GM18526 (cell line): ENCODE measurements around the gene CYSTM1.

Experiments
- POLR2A ChIP-seq: IDR thresholded peaks from 3 replicates; pipeline ENCODE4 v1.6.1; 2011; ENCODE audit not compliant: insufficient read length; ENCODE audit errors: extremely low read depth

The CYSTM1 gene

DNA sequence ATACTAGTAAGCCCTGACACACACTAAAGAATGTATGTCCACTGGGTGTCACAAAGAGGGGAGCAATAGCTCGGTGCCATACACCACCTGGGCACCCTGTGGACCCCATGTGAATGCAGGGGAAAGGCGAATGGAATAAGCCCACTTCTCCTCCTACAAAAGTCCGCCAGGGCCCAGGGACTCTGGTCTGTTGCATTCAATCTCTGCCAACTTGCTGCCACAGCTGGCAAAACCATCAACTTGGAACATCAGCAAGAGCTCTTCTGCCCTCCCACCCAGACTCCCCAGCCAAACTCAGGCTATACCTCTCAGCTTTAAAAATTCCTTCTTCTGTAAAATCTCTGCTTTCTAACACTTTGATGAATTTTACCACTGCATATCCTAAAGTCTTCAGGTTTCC is 73.4 kb downstream of the CYSTM1 start:
- no peak for TF ChIP-seq POLR2A

DNA sequence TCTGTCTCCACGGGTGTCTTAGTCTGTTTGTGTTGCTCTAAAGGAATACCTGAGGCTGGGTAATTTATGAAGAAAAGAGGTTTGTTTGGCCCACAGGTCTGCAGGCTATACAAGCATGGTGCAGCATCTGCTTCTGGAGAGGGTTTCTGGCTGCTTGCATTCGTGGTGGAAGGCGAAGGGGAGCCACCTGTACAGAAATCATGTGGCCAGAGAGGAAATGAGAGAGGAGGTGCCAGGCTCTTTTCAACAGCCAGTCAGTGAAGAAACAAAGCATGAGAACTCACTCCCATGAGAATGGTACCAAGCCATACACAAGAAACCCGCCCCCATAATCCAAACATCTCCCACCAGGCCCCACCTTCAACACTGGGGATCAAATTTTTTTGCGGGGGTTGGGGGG is 74.5 kb downstream of the CYSTM1 start:
- TF ChIP-seq POLR2A = no peak

DNA sequence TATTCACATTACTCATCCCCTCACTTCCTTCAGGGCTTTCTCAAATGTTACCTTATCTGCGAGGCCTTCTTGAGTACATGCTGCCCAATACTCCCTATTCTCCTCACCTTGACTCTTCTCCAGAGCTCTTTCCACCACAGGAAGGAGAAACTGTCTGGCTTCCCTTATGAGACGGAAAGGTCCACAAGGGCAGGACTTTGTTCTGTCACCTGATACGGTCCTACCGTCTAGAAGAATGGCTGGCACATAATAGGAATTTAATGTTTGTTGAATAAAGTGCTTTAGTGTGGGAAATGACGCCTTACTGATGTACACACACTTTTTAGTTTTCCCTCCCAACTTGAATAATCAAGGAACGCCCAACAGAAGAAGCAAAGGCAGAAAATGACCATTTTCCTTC is 75.4 kb downstream of the CYSTM1 start:
- no peak for TF ChIP-seq POLR2A

DNA sequence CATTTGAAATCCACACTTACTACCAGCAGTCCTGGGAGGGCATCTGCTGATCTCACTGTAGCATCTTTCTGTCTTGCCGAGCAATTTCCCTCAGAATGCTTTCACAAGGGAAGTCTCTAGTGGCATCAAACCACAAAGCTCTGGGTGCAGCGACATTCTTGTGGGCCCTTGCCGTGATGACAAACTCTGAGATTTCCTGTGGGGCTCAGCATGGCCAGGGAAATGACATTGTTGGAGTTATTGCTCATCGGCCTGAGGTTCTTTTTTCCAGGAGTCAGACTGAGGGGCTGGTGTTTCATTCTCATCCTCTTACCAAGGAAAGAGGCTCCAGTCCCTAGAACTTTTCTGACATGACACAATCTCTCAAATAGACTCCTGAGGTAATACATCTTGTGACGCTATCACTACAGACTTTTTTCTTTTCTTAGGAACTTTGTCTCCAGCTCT is 76.6 kb downstream of the CYSTM1 start:
- no peak for TF ChIP-seq POLR2A

DNA sequence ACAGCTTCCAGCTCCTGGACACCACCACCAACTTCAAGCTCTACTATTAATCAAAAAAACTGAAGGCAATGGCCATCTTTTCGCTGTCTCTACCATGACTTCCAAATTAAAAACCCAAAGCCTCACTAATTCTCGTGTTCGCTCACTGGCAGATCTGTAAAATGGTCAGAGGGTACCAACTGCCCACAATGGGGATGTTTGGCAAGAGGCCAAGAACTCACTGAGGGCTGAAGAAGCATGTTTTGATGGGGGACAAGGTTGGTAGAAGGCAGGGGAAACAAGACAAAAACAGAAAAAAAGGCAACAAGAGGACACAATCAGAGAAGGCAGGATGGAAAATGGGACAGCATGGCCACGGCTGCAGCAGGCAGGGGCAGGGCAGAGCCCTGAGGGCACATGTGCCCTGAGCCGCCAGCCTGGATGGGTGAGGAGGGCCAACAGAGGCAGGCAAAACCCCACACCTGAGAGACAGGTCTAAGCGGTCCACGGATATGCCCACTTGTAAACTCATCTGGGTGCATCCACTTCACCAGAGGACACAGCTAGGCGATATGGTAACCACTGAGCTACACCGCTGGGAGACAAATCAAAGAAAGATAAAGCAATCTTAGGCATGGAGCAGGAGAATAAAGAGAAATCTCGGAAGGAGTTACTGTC is 77.6 kb downstream of the CYSTM1 start:
- TF ChIP-seq POLR2A = no peak

DNA sequence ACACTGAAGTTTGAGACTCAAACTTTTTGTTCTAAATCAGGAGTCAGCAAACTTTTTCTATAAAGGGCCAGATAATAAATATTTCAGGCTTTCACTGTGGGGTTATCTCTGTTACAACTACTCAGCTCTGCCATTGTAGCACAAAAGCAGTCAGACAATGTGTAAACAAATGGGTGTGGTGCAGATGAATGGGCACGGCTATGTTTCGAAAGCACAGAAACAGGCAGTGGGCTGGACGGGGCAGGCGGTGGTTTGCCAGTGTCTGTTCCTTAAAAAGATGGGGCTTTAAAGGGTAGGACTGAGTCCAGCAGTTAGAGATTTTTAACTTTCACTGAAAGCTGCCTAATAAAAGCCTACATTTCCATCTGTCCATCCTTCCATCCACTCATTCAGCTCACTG is 79.0 kb downstream of the CYSTM1 start:
- TF ChIP-seq POLR2A = no peak

DNA sequence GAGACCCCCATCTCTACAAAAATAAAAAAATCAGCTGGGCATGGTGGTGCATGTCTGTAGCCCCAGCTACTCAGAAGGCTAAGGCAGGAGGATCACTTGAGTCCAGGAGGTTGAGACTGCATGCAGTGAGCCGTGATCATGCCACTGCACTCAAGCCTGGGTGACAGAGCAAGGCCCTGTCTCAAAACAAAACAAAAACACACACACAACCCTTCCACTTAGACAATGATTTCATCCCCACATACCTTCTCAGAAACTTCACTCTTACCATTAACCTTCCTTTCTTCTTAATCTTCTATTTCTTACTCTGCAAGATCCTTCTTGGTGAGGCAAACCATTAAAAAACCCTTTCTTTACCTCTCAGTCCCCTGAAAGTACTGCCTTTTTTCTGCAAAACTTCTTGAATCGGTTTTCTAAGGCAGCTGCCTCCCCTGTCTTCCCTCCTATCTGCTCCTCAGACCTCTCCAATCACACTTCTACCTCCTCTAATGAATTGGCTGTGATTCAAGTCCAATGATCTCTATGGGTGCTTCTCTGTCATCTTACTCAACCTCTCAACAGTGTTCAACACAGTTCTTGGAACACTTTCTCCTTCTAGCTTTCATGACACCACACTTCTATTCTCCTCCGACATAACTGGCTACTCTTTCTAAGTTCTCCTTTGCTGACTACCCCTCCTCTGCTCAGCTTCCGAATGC is 80.6 kb downstream of the CYSTM1 start:
- no peak for TF ChIP-seq POLR2A

DNA sequence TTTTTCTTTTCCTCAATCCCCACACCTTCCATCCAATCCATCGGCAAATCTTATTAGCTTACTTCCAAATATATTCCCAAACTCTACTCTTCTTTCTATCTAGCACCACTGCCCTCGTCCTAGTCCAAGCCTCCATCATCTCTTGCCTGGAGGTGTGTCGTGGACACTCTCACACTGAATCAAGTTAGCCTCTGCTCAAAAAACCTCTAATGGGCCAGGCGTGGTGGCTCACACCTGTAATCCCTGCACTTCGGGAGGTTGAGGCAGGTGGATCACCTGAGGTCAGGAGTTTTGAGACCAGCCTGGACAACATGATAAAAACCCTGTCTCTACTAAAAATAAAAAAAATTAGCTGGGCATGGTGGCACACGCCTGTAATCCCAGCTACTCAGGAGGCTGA is 81.7 kb downstream of the CYSTM1 start:
- no peak for TF ChIP-seq POLR2A

DNA sequence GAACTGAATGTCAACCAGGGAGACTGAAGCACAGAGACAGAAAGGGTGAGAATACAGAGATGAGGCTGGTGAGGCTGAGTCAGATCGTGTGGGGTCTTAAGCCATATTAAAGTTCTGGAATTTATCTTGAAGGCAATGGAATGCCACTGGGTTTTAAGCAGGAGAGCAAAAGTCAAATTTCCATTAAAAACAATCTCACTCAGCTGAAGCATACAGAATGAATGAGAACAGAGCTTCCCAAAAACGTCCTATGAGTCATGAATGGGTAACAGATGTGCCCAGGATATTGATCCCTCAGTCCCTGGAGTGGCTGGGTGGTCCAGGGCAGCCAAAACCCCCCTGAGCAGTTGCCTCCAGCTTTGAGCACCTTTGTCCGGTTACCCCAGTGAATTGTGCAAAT is 83.0 kb downstream of the CYSTM1 start:
- no peak for TF ChIP-seq POLR2A

DNA sequence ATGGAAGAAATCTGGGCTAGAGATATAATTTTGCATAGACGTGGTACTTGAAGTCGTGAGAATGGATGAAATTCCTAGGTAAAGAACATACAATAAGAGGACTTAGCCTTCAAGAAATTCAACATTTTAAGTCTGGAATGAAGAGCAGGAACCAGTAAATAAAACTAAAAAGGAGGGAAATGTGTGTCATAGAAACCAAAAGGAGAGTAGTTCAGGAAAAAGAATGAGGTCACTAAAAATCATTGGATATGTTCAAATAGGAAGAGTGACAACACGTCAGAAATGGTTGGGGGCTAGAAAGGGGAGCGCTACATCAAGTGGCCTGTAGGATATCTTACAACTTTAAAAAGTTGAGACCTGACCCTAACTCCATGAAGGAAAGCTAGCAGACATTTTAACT is 83.9 kb downstream of the CYSTM1 start:
- TF ChIP-seq POLR2A = no peak

DNA sequence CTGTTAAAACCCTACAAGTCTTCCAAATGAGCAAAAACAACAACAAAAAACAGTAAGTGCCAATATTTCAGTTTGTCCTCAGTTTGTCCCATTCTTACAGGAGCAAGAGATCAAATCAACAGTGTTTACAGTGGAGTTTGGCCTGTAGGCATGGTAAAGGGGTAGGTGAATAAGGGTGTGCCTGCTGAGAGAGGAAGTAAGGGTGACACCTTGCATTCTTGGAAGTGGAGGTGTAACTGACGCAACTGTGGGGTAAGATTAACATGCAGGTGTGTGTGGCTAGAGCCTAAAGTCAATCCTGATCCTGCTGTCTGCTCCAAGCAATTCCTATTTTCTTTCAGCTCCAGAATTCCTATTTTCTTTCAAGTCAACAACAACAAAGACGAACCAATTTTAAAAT is 84.5 kb downstream of the CYSTM1 start:
- no peak for TF ChIP-seq POLR2A

DNA sequence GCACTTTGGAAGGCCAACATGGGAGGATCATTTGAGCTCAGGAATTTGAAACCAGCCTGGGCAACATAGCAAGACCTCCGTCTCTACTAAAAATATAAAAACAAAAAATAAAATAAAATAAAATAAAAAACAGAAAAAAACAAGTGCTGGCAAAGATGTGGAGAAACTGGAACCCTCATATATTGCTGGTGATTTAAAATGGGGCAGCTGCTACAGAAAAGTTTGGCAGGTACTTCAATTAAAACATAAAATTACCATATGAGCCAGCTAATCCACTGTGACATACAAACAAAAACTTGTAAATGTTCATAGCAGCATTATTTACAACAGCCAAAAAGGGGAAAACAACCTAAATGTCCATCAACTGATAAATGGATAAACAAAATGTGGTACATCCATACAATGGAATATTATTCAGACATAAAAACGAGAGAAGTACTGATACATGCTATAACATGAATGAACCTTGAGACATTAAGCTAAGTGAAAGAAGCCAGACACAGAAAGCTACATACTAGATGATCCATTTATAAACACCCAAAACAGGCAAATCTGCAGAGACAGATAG is 85.2 kb downstream of the CYSTM1 start:
- no peak for TF ChIP-seq POLR2A

DNA sequence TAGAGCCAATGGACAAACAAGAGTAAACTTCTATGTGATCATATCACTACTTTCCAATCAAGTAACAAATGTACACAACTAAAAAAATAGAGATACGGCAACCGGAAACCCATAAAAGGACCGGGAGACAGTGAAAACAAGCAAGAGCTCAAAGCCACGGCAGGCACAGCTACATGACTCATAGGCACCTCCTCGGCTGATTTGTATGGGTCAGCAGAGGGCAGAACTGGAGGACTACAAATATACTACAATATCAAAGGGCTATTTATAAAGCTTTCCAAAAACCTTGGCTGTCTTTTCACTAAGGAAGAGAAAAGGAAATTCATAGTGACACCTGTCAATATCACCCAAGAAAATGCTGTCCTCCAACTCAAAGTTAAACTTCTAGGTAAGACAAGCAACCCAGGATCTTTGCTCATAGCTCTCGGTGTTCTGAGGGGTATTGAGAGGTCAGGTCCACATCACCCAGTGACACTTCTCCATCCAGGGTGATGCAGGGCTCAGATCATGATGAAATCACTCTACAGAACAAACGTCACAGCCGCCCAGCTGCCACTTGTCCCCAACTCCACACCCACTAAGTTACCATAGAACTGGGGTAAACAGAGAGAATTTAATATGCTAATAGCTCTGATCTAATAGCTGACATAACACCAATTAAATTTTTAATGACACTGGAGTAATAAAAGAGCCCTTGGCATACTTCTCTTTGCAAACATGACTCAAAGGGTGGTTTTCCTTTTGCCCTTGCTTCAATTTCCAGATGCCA is 86.6 kb downstream of the CYSTM1 start:
- TF ChIP-seq POLR2A = no peak

DNA sequence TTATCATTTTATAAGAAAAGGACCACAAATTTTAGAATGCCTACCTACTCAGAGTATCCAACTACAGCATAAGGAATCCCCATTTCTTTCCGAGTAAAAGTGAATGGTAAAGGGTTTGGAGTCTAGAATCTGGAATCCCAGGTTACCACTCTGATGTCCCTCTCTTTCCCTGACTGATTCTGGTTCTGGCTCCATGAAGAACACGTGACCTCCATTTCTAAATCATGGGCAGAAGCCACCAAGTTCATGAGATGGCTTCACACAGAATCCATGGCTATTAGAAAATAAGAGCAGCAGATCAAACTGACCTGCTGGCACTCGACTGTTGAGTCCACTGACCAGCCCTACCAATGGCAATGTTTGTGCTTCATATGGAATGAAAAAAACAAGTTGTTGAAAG is 87.2 kb downstream of the CYSTM1 start:
- TF ChIP-seq POLR2A = no peak

DNA sequence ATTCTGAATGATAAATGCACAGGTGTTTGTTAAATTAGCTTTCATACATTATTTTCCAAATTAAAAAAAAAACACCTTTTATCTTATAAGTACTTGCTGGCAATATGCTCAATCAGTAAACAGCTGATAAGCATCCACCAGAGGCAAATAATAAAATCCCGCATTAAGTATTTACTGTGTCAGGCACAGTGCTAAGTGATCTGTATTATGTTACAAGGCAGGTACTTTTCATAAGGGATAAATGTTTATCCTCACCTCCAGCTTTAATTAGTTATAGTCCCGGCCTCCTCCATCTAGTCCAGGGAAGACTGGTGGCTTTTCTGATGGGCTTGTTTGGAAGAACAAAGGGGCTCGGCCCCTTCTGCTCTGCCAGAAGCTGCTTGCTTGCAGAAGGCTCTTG is 87.9 kb downstream of the CYSTM1 start:
- no peak for TF ChIP-seq POLR2A

DNA sequence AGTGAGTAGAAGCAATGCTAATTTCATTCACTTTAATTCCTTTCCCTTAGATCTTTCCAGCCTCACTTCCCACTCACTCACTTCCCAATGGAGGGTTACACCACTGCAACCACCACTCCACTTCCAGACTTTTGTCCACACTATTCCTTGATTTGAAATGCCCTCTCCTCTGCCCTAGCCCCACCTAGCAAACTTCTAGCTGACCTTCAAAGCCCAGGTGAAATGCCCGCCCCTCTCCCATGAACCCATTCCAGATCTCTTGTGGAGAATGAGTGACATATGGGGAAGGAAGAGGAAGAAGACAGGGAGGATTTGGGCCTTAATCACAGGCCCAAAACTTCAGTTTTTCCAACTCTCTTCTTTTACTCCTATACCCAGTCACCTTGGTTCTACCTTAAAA is 90.9 kb downstream of the CYSTM1 start:
- no peak for TF ChIP-seq POLR2A
